Measurements from ENCODE around the gene ZNF775. TPM values are rescaled to one million over a fixed set of nuclear protein-coding genes. Genes with fewer than 3 reads are reported as not detected.

The ZNF775 gene
- total RNA-seq, 4 donors from 2014 or later, result 1.4 to 3.8 (median 2.4) TPM

GRCh38 chr7:150403376-150404171 lies 24.4 kb downstream of the ZNF775 start:
- DNase-seq (ENCODE audit: low spot score in 2 of 2), result peak in 1 of 2 donors; percentile 85
- WGBS, 2 donors, result 86 to 88% methylated on average over 13 of the region's 13 CpGs
- TF ChIP-seq CTCF (IDR thresholded peaks at IDR 0.05) (no peak), POLR2A (IDR thresholded peaks at IDR 0.05) (no peak)
- no peak overlapping the region for H3K4me3 ChIP-seq (ENCODE audit: low read depth, poor library complexity, severe bottlenecking)
- intact Hi-C loops (cut with DNase I; ENCODE audit: low total_unique reads), result no loop called here

- intact Hi-C loops (cut with DNase I; ENCODE audit: low total_unique reads), result no loop called here
- peak overlapping the region; percentile 52 for H3K4me3 ChIP-seq (ENCODE audit: low read depth, poor library complexity, severe bottlenecking)
- TF ChIP-seq POLR2A (IDR thresholded peaks at IDR 0.05) (no peak), CTCF (IDR thresholded peaks at IDR 0.05) (no peak)
- peak in 1 of 2 donors; percentile 83 for DNase-seq (ENCODE audit: low spot score in 2 of 2)
- 44 to 46% methylated on average over 16 of the region's 16 CpGs for WGBS, 2 donors
These were observed 25.2 kb downstream of the ZNF775 start for GRCh38 chr7:150404172-150404804.

GRCh38 chr7:150404805-150405583 lies 25.9 kb downstream of the ZNF775 start:
- peak; percentile 85 to 98 for DNase-seq (ENCODE audit: low spot score in 2 of 2)
- intact Hi-C loops (cut with DNase I; ENCODE audit: low total_unique reads), result no loop called here
- peak overlapping the region; percentile 52 for H3K4me3 ChIP-seq (ENCODE audit: low read depth, poor library complexity, severe bottlenecking)
- WGBS, 2 donors, result 1 to 3% methylated on average over 44 to 49 of the region's 86 CpGs
- TF ChIP-seq POLR2A (IDR thresholded peaks at IDR 0.05) (no peak), CTCF (IDR thresholded peaks at IDR 0.05) (no peak)

GRCh38 chr7:150405584-150406311 lies 26.6 kb downstream of the ZNF775 start:
- intact Hi-C loops (cut with DNase I; ENCODE audit: low total_unique reads), result no loop called here
- WGBS, 2 donors, result 6 to 8% methylated on average over 33 to 35 of the region's 35 CpGs
- DNase-seq (ENCODE audit: low spot score in 2 of 2), result peak; percentile 30 to 90
- TF ChIP-seq POLR2A (IDR thresholded peaks at IDR 0.05), result no peak
- H3K4me3 ChIP-seq (ENCODE audit: low read depth, poor library complexity, severe bottlenecking), result peak overlapping the region; percentile 52

GRCh38 chr7:150406312-150406566 lies 27.1 kb downstream of the ZNF775 start:
- intact Hi-C loops (cut with DNase I; ENCODE audit: low total_unique reads), result no loop called here
- peak in 1 of 2 donors; percentile 85 for DNase-seq (ENCODE audit: low spot score in 2 of 2)
- 19 to 32% methylated on average over 2 of the region's 2 CpGs for WGBS, 2 donors
- H3K4me3 ChIP-seq (ENCODE audit: low read depth, poor library complexity, severe bottlenecking), result no peak overlapping the region
- no peak for TF ChIP-seq CTCF (IDR thresholded peaks at IDR 0.05)
- TF ChIP-seq POLR2A (IDR thresholded peaks at IDR 0.05), result no peak

Data from lower leg skin (tissue), 4 donors.